NCI-H82 (cell line): ENCODE results near the gene ASGR1.
"Not testable (repeated sequence)": the region's sequence is repeated elsewhere in the genome, so short reads cannot be mapped to it uniquely, and the experiment has no call there.

Source experiments
- DNase-seq: peaks from one replicate; lab custom pipeline; 2025; lab: John Stamatoyannopoulos, UW

Gene ASGR1

GRCh38 chr17:7166873-7167272 lies 12.3 kb downstream of the ASGR1 start:
- no peak for DNase-seq

DNA sequence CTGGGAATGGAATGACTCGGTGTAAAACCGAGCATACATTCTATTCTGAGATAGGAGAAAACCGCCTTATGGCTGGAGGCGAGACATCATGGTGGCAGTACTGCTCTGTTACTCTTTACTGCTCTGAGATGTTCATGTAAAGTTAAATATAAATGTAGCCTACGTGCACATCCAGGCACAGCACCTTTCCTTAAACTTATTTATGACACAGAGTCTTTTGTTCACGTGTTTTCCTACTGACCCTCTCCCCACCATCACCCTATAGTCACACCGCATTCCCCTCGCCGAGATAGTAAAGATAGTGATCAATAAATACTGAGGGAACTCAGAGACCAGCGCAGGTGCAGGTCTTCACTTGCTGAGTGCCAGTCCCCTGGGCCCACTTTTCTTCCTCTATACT lies 19.6 kb downstream of the ASGR1 start:
- not testable (repeated sequence) for DNase-seq

GRCh38 chr17:7158424-7158823 lies 20.7 kb downstream of the ASGR1 start:
- DNase-seq = not testable (repeated sequence)

DNA sequence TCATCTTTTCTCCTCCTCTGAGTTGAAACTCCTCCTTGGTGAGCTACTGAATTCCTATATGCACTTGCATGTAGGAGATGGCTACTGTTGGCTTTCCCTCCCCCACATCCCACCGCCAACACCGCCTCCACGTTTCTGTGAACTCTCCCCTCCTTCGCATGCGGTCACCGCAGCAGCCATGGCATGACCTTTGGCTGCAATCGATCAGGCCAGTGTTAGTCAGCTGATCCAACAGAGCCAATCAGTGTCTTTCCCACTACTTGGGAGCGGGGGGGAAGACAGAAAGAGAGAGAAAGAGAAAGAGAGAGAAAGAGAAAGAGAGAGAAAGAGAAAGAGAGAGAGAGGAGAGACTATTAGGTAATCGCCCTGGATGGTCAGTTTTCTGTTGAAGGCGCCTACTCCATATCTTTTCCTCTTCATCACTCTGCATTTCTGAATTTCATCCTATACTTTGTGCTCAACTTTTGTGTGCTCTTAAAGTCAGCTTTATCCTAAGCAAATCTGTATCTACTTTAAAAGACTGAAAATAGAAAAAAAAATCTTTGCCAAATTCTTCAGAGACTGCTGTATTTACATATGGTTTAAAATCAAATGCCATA lies 22.7 kb downstream of the ASGR1 start:
- no peak for DNase-seq

GRCh38 chr17:7147772-7148171 lies 31.4 kb downstream of the ASGR1 start:
- no peak for DNase-seq

- DNase-seq = no peak
These were observed 33.1 kb downstream of the ASGR1 start for GRCh38 chr17:7146115-7146514.

DNA sequence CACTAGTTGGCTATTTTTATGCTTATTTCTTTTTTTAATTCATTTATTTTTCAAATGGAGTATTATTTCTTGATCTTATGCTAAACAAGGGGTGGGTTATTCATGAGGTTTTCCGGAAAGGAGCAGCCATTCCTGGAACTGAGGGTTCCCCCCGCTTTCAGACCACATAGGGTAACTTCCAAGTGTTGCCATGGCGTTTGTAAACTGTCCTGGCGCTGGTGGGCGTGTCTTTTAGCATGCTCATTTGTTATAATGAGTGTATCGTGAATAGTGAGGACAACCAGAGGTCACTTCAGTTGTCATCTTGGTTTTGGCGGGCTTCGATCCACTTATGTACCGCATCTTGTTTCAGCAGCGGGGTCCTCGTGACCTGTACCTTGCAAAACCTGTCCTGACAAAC lies 35.0 kb downstream of the ASGR1 start:
- DNase-seq = no peak

GRCh38 chr17:7141824-7142223 lies 37.3 kb downstream of the ASGR1 start:
- DNase-seq = no peak

- DNase-seq = no peak
These were observed 39.8 kb downstream of the ASGR1 start for GRCh38 chr17:7139400-7139799.

DNA sequence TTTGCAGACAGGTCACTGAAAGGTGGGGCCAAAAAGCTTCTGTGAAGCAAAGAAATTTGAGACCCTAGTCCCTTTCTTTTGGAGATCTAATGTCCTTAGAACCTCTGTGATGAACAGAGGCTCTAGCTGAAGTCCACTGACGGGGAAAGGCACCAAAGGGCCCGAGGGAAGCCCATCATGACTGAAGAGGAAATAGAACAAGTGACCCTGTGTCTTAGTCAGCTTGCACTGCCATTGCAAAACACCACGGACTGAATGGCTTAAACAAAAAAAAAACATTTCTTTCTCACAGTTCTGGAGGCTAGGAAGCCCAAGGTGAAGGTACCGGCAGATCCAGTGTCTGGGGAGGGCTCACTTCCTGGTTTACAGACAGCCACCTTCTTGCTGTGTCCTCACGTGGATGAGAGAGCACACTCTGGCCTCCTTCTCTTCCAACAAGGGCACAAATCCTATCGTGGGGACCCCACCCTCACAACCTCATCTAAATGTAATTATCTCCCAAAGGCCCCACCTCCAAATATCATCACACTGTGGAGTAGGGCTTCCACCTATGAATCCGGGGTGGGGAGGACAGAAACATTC lies 40.3 kb downstream of the ASGR1 start:
- DNase-seq = no peak

DNA sequence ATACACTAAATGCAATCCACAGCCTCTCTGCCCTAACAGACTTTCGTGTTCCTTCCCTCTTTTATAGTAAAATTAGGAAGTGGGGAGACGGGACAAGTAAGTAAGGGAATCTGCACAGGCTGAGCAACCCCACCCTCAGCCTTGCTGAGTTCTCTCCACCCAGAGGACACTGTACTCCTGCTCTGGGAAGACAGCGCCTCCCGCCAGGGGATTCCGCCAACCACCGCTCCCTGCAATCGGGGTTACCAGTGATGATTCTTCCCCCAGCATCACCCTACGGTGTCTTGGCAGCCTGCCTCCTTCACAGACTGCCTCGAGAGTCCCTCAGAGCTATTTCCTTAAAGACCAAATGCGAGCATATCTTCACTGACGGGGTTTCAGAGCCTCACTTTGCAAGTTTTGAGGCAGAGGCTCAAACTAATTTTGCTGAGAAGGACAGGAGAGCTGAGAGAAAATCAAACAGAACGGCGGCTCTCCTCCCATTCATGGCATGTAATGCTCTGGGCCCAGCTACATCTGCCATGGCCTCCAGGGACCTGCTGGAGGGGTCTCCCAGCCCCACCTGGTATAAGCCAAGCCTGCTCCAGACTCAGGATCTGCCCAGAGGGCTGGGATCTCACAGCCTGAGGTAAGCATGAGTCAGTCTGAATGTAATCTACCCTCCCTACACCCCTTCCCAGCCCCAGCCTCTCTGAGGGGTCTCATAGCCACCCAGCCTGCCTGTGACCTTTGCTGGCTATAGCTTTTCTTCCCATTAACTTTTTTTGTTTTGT lies 41.8 kb downstream of the ASGR1 start:
- no peak for DNase-seq

GRCh38 chr17:7136266-7136877 lies 42.8 kb downstream of the ASGR1 start:
- peak; percentile 78 for DNase-seq

DNA sequence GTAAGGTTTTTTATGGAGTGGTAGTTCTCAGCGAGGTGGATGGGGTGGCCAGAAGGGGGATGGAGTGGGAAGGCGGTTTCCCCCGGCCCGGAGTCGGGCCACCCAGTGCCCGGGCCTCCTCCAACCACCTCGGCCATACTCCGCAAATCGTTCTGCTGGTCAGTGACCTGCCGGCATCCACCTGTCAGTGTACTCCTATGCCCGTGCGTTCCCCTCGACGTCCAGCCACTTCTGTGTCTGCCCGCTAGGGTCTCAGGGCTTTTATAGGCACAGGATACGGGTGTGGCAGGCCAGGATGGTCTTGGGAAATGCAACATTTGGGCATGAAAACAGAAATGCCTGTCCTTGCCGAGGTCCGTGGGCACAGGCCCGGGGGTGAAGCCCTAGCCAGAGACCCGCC lies 45.3 kb downstream of the ASGR1 start:
- DNase-seq = no peak

- peak; percentile 64 for DNase-seq
These were observed 45.7 kb downstream of the ASGR1 start for GRCh38 chr17:7133424-7133823.

DNA sequence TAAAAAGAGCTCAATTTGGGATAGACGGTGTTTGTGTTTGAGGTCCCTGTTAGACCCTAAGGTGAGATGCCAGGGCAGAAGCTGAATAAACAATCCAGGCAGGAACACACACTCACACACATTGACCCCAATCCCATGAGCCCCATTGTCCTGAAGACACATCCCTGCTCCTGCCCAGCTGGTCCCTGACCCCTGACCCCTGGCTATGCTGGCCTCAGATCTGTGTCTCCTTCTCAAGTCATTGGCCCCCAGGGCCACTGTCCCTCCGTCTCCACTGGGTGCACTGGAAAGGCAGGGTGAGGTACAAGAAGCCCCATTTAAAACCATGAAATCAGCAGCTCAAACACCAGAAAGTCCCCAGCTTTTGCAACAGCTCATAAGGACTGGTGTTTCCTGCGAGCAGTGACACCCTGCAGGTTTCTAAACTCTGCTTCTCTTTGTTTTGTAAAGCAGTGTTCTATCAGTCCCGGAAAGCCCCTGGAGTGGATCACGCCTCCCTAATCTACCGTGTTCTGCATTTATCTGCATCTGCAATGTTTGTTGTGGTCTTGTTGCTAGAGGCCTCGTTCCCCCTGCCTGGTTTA lies 46.6 kb downstream of the ASGR1 start:
- DNase-seq = no peak

DNA sequence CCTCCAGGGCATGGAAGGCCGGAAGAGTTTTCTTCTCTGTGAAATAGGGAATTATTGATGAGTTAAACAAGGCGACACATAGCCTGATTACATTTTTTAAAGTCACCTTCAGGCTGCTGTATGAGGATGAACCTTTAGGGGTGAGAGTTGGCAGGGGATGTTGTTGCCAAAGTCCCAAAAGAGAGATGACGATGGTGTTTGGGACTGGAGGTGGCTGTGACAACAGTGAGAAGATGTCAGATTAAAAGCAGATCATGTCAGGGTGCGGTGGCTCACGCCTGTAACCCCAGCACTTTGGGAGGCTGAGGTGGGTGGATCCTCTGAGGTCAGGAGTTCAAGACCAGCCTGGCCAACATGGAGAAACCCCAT lies 47.8 kb downstream of the ASGR1 start:
- no peak for DNase-seq

DNA sequence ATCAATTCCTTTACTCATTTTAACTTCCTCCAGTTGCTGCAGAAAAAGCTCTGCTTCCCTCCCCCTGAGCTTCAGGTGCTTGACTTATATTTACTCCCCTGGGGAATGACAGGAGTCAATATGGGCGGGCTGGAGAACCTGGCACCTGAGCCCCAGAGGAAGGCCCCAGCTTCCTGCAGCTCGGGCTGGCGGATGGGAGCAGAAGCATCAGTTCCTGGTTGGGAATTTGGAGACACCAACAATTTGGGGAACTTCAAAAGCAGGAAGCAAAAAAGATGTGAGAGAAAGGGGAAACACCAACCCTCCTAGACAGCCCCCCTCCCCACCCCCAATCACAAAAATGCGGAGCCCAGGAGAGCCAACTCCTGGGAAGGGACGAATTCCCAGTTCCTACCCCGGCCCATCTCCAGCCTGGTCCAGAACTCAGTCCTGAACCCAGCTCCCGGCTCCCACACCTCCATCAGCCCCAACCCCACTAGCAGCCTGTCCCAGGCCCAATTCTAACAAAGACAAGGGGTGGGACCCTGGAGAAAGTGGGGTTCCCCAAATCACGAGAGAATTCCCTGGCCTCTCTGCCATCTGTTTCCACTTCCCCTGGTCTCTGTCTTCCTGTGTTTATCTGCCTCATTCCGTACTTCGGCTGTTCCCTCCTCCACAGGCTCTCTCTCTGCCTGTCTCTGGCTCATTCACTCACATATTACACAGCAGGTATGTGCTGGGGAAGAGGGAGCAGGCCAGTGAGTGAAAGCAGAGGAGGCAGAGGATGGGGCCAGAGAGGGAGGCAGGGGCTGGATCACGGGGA lies 48.3 kb downstream of the ASGR1 start:
- no peak for DNase-seq

DNA sequence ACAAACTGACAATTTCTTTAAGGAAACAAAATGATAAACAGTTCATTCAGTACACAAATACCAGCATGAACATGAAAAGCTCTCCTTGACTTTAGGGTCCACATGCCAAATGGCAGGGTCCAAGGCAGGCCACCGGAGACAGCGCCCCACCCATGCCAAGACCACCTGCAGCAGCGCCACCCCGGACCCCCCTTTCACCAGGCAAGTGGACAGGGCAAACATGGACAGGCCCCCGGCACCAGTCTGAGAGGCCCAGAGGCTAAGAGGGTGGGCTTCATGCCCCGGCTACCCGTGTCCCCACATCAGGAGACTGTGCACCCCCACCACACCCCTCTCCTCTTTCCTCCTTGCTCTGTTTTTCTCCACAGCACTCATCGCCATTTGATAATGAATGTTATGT lies 49.9 kb downstream of the ASGR1 start:
- no peak for DNase-seq

DNA sequence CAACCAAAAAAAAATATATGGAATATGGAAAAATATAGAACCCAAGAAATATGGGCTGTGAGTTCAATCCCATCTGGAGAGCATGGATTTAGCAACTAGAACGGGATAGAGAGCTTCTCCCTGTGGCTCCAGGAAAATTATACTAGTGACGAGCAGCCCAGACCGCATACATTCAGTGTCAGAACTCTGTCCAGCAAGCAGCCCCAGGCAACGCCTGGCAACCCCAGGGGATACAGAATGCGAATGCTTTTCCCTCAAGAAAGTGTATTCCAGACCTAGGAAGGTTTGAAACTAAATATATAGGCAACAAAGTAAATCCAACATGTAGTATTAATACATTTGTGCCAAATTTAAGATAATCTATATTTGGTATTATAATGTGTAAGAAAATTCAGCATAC lies 51.0 kb downstream of the ASGR1 start:
- DNase-seq = no peak

DNA sequence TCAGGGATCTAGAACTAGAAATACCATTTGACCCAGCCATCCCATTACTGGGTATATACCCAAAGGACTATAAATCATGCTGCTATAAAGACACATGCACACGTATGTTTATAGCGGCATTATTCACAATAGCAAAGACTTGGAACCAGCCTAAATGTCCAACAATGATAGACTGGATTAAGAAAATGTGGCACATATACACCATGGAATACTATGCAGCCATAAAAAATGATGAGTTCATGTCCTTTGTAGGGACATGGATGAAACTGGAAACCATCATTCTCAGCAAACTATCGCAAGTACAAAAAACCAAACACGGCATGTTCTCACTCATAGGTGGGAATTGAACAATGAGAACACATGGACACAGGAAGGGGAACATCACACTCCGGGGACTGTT lies 51.7 kb downstream of the ASGR1 start:
- not testable (repeated sequence) for DNase-seq

DNA sequence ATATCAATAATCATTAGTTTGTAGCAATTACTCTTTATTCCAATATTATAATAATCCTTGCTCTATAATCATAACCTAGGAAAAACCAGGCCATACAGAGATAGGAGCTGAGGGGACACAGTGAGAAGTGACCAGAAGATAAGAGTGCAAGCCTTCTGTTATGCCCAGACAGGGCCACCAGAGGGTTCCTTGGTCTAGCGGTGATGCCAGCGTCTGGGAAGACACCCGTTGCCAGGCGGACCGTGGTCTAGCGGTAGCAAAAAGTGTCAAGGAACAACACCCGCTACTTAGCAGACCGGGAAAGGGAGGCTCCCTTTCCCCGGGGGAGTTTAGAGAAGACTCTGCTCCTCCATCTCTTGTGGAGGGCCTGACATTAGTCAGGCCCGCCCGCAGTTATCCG lies 52.8 kb downstream of the ASGR1 start:
- not testable (repeated sequence) for DNase-seq

- no peak for DNase-seq
These were observed 54.2 kb downstream of the ASGR1 start for GRCh38 chr17:7124923-7125322.
